HG03432 (cell line): ENCODE measurements around the gene CD3D.

Experiments
- ATAC-seq: cut with Tn5 transposase; IDR thresholded peaks from one replicate; pipeline ENCODE4 v1.9.1; 2021; ENCODE audit warnings: mild to moderate bottlenecking, moderate library complexity; ENCODE audit not compliant: unreplicated experiment

CD3D gene

DNA sequence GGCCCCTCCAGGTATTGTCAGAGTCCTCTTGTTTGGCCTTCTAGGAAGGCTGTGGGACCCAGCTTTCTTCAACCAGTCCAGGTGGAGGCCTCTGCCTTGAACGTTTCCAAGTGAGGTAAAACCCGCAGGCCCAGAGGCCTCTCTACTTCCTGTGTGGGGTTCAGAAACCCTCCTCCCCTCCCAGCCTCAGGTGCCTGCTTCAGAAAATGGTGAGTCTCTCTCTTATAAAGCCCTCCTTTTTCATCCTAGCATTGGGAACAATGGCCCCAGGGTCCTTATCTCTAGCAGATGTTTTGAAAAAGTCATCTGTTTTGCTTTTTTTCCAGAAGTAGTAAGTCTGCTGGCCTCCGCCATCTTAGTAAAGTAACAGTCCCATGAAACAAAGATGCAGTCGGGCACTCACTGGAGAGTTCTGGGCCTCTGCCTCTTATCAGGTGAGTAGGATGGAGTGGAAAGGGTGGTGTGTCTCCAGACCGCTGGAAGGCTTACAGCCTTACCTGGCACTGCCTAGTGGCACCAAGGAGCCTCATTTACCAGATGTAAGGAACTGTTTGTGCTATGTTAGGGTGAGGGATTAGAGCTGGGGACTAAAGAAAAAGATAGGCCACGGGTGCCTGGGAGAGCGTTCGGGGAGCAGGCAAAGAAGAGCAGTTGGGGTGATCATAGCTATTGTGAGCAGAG, 37.8 kb downstream of the CD3D start, which contains the start of gene CD3E:
CD3E (plus strand) TSS at position 163 of the 681 bp plus-strand sequence; CDS start at position 386, 223 bp downstream.
- no peak for ATAC-seq

DNA sequence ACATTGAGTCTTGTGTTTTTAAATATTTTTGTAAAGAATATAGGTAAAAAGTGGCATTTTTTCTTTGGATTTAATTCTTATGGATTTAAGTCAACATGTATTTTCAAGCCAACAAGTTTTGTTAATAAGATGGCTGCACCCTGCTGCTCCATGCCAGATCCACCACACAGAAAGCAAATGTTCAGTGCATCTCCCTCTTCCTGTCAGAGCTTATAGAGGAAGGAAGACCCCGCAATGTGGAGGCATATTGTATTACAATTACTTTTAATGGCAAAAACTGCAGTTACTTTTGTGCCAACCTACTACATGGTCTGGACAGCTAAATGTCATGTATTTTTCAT, 38.3 kb downstream of the CD3D start:
- ATAC-seq = no peak

DNA sequence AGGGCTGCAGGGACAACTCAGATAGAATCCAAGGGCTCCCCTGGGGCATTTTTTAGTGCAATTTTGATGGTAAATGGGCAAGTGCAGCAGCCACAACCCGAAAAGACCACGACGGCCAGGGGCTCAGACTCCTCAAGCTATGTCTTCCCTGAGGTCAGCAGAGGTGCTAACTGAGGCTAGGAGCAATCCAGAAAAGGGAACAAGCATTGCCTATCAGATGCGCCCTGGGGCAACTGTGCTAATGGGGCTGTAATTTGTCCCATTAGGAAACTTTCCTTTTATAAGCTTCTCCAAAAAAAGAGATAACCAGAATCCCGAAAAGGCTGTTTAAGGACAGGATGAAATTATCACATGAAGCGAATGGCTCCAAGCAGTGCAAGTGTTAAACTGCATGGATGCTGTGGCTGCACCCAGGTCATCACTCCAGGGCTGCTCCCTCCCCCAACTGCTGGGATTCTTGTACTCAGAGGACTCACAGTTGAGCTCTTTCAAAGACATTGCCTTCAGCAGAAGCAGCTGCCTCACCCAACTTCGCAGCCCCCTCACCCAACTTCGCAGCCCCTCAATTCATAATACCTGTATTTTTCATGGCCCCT, 40.8 kb downstream of the CD3D start:
- ATAC-seq = no peak

DNA sequence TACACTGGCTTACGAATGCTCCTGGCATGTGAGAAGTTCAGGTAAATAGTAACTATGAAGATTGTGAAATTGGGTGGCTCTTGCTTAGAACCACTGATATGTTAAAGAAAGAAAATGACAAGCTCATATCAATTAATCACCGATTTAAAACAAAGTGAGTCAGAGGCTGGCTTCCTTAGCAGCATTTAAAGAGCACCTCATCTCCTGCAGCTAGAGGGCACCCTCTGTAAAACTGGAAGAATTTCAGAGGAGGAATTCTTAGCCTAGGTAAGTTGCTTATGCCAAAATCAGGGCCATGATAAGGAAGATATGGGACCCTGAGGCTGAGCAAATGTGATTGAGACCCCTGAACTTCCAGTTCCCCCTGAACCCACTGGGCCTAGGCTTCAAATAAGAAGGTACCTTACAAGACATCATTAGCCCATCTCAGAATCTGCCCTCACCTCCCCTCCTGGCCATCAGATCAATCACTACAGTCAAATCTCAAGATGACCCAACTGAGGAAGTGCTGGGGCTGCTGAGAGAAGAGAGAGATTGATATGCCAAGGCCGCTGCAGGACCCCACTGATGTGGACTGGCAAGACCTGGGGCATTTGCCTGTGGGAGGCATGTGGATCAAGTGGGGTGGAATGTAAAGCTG, 46.6 kb downstream of the CD3D start:
- no peak for ATAC-seq

DNA sequence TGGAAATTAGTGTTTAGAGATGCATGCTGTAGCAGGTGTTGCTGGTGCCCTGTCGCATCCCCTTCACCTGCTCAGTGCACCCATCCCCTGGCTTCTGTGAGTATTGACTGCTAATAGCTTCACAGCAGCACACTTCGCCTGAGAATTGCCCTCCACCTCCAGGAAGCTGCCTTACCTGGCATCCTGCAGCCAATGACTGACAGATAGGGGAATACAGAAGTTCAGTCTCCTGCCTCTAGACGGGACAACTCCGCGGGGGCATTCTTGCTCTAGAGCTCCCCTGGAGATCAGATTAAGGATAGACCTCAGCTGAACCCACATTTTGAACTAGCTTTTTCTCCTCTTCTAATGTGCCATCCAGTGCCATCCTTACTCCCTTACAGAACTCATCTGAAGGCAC, 47.3 kb downstream of the CD3D start:
- no peak for ATAC-seq

DNA sequence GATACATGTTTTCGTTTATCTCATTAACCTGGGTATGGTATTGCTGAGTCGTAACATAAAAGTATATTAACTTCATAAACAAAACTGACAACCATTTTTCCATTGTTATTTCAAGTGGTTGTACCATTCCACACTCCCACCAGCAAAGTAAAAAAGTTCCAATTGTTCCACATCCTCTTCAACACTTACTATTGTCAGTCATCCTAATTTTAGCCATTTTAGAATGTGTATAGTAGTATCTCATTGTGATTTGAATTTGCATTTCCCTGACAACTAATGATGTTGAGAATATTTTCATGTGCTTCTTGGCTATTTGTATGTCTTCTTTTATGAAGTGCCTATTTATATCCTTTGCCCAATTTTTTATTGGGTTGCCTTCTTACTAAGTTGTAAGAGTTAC, 48.5 kb downstream of the CD3D start:
- ATAC-seq = no peak

DNA sequence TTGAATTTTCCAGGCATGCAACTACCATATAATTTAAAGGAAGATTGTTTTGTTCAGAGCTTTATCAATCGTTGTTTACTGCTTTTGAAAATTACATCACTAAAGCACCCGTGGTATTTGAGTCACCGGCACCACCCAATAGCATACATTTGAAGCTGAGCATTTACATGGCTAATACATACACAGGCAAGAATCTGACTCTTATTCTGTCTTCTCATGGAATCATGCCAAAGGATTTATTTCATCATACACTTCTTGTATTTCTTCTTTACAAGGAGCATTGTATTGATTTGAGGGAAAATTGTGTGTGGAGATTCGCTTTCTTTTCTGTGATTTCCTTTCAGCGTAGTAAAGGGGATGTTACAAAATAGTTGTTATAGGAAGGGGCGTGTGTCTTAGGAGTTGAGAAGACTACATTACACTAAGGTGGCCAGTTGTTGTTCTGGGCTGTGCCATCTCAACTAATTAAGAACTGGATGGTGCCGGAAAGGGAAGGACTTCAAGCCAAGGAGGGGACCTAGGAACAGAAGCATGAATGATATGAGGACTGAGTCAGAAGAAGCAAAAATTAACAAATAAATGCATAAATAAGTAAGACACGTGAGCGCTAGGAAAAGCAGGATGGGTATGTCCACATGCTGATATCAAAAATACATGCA, 50.9 kb downstream of the CD3D start:
- ATAC-seq = no peak

DNA sequence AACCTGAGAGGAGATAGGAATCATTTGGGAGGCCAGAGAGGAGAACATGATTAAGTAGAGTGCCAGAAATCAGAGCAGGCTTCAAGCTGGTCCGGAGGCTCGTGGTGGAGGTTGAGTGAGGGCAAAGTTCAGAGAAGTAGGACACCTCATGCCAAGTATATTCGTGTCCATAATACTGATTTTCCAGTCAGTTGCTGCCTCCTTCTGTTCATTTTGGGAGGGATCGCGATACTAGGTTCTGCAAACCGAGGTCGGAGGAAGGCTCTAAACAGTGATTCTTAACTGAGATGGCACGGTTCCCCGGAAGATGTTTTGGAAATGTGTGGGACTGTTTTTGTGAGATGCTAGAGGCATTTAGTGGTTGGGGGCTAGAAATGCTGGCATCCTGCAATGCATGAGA, 51.6 kb downstream of the CD3D start:
- no peak for ATAC-seq

DNA sequence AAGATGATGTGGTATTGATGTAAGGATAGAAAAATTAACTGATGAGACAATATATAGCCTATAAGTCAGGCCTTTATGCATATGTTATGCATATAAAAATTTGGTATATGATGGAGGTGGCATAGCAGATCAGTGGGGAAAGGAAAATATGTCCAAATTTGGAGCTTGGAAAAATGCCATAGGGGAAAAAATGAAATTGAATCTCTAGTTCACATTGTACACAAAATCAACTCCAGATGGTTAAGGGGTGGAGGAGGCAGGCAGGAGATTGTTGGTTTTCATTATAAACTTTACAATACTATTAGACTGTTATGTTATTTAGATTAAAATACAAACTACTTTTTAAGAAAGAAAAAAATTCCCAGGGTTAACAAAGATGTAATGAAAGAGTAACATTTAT, 53.1 kb downstream of the CD3D start:
- no peak for ATAC-seq
